HG02852 (cell line): ENCODE data around the gene ZFAND3.

Experiments
- ATAC-seq: cut with Tn5 transposase; IDR thresholded peaks from one replicate; pipeline ENCODE4 v1.9.1; 2021; ENCODE audit warnings: mild to moderate bottlenecking, moderate library complexity; ENCODE audit not compliant: unreplicated experiment

The ZFAND3 gene

GRCh38 chr6:38161754-38162492 is 342.4 kb downstream of the ZFAND3 start:
- no peak for ATAC-seq

- ATAC-seq, result no peak
Observed at GRCh38 chr6:38162493-38163185, 343.1 kb downstream of the ZFAND3 start.

GRCh38 chr6:38163186-38164130 is 343.9 kb downstream of the ZFAND3 start:
- no peak for ATAC-seq

GRCh38 chr6:38164131-38164481 is 344.6 kb downstream of the ZFAND3 start:
- no peak for ATAC-seq

- ATAC-seq, result no peak
Observed at GRCh38 chr6:38164671-38165108, 345.2 kb downstream of the ZFAND3 start.

GRCh38 chr6:38166411-38167240 is 347.1 kb downstream of the ZFAND3 start:
- no peak for ATAC-seq

GRCh38 chr6:38167598-38167997 is 348.1 kb downstream of the ZFAND3 start:
- no peak for ATAC-seq

GRCh38 chr6:38168126-38168525 is 348.6 kb downstream of the ZFAND3 start:
- ATAC-seq, result no peak

- ATAC-seq, result no peak
Observed at GRCh38 chr6:38168699-38169098, 349.2 kb downstream of the ZFAND3 start.

- ATAC-seq, result no peak
Observed at GRCh38 chr6:38169221-38169976, 349.9 kb downstream of the ZFAND3 start.

- ATAC-seq, result no peak
Observed at GRCh38 chr6:38169977-38170526, 350.5 kb downstream of the ZFAND3 start.

GRCh38 chr6:38170666-38171355 is 351.3 kb downstream of the ZFAND3 start:
- ATAC-seq, result no peak

GRCh38 chr6:38171997-38172738 is 352.6 kb downstream of the ZFAND3 start:
- no peak for ATAC-seq

- ATAC-seq, result no peak
Observed at GRCh38 chr6:38172739-38173410, 353.3 kb downstream of the ZFAND3 start.

GRCh38 chr6:38173909-38174308 is 354.4 kb downstream of the ZFAND3 start:
- ATAC-seq, result no peak

- no peak for ATAC-seq
Observed at GRCh38 chr6:38174315-38174714, 354.8 kb downstream of the ZFAND3 start.

GRCh38 chr6:38174806-38175495 is 355.4 kb downstream of the ZFAND3 start:
- no peak for ATAC-seq
